ENCODE data around the gene FOXP2. TPM values are rescaled to one million over a fixed set of nuclear protein-coding genes. Genes with fewer than 3 reads are reported as not detected.

The FOXP2 gene
- total and polyA plus RNA-seq, 2 of the 13 experiments (the other 11 are each of a cell fraction or from before 2014, with no cell fraction given) = 0.90 TPM; not detected in 1

DNA sequence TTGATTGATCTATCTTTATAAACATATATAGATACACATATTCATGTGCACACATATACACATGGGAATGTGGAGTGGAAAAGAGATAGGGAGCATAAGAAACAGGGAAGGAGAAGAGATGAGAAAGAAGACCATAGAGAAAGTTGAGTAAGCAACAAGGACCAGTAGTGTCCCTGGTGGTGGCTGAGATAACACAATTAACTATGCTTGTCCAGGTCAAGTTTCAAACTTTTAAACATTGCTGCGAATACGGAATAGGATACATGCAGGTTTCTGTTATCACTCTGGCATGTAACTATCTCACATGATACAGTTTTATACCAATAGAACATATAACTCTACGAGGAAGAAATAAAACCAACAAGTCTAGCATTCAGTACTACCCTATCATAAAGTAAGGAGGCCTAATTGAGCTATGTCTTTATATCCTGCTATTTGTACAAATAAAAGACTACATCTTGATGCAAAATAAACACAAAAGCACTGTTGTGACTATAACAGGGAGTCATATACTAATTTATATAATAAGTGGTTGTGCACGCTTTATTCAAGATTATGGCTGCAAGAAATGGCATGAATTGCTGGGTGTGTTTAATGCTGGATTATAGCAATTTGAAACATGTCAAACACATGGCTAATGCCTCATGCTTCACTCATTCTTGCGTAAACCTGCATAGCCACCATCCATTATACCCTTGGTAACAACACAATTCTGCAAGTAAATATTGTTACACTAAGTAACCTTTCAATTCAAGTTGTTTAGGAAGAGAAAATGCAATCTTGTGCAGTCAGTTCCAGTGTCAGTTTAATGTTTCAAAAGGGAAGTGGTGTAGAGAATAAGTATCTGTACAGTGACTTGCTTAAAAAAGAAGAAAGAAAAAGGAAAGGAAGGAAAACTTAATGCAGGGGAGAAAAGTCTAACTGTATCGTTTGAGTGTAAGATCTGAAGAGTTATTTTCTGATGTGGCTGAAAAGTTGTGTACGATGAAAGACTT is 8.2 kb downstream of the FOXP2 start (continued):
- TF ChIP-seq, protein P1, sequence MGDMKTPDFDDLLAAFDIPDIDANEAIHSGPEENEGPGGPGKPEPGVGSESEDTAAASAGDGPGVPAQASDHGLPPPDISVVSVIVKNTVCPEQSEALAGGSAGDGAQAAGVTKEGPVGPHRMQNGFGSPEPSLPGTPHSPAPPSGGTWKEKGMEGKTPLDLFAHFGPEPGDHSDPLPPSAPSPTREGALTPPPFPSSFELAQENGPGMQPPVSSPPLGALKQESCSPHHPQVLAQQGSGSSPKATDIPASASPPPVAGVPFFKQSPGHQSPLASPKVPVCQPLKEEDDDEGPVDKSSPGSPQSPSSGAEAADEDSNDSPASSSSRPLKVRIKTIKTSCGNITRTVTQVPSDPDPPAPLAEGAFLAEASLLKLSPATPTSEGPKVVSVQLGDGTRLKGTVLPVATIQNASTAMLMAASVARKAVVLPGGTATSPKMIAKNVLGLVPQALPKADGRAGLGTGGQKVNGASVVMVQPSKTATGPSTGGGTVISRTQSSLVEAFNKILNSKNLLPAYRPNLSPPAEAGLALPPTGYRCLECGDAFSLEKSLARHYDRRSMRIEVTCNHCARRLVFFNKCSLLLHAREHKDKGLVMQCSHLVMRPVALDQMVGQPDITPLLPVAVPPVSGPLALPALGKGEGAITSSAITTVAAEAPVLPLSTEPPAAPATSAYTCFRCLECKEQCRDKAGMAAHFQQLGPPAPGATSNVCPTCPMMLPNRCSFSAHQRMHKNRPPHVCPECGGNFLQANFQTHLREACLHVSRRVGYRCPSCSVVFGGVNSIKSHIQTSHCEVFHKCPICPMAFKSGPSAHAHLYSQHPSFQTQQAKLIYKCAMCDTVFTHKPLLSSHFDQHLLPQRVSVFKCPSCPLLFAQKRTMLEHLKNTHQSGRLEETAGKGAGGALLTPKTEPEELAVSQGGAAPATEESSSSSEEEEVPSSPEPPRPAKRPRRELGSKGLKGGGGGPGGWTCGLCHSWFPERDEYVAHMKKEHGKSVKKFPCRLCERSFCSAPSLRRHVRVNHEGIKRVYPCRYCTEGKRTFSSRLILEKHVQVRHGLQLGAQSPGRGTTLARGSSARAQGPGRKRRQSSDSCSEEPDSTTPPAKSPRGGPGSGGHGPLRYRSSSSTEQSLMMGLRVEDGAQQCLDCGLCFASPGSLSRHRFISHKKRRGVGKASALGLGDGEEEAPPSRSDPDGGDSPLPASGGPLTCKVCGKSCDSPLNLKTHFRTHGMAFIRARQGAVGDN (CRISPR knock-in tag; IDR thresholded peaks at IDR 0.05) = no peak
- TF ChIP-seq PRPF4 (IDR thresholded peaks at IDR 0.05; ENCODE audit: low read depth, low read length, poor library complexity, severe bottlenecking) = no peak
- no peak for TF ChIP-seq ZNF577 (CRISPR knock-in tag; IDR thresholded peaks at IDR 0.05; ENCODE audit: borderline replicate concordance, low read depth)

DNA sequence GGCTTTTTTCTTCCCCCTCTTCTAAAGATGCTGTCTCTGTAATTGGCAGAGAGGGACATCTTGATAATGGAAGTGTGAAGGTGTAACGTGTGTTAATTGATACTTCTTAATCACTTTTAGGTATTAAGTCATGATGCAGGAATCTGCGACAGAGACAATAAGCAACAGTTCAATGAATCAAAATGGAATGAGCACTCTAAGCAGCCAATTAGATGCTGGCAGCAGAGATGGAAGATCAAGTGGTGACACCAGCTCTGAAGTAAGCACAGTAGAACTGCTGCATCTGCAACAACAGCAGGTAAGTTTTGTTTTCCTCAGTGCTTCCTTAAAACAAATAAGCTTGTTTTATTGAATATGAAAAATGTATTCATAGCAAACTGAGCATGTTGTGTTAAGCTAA is 11.8 kb downstream of the FOXP2 start:
- 40% methylated on average over 2 of the region's 2 CpGs for WGBS (ENCODE audit: low lambda C conversion rate)
- POLR2A ChIA-PET = no interaction called here
- in situ Hi-C loops (cut with HindIII; ENCODE audit: extremely low pct_ligation_motif_present, low pct_unique_long_range_greater_than_20kb) = no loop called here

More for the DNA sequence above, 11.8 kb downstream of the FOXP2 start:
- TF ChIP-seq ZNF510 (CRISPR knock-in tag; IDR thresholded peaks at IDR 0.05; ENCODE audit: low read depth) = no peak
- no peak for TF ChIP-seq MAFK (conservative IDR thresholded peaks at IDR 0.05 in 1 of 2, IDR thresholded peaks at IDR 0.05 in 1 of 2; ENCODE audit: low read length in 2 of 2)
- no peak for TF ChIP-seq POLR2AphosphoS2 (IDR thresholded peaks at IDR 0.05; ENCODE audit: low read depth, low read length)
- TF ChIP-seq, protein P2, sequence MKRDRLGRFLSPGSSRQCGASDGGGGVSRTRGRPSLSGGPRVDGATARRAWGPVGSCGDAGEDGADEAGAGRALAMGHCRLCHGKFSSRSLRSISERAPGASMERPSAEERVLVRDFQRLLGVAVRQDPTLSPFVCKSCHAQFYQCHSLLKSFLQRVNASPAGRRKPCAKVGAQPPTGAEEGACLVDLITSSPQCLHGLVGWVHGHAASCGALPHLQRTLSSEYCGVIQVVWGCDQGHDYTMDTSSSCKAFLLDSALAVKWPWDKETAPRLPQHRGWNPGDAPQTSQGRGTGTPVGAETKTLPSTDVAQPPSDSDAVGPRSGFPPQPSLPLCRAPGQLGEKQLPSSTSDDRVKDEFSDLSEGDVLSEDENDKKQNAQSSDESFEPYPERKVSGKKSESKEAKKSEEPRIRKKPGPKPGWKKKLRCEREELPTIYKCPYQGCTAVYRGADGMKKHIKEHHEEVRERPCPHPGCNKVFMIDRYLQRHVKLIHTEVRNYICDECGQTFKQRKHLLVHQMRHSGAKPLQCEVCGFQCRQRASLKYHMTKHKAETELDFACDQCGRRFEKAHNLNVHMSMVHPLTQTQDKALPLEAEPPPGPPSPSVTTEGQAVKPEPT (CRISPR knock-in tag; IDR thresholded peaks at IDR 0.05; ENCODE audit: low read depth) = no peak
- TF ChIP-seq, protein P3, sequence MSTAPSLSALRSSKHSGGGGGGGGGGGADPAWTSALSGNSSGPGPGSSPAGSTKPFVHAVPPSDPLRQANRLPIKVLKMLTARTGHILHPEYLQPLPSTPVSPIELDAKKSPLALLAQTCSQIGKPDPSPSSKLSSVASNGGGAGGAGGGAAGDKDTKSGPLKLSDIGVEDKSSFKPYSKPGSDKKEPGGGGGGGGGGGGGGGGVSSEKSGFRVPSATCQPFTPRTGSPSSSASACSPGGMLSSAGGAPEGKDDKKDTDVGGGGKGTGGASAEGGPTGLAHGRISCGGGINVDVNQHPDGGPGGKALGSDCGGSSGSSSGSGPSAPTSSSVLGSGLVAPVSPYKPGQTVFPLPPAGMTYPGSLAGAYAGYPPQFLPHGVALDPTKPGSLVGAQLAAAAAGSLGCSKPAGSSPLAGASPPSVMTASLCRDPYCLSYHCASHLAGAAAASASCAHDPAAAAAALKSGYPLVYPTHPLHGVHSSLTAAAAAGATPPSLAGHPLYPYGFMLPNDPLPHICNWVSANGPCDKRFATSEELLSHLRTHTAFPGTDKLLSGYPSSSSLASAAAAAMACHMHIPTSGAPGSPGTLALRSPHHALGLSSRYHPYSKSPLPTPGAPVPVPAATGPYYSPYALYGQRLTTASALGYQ (CRISPR knock-in tag; IDR thresholded peaks at IDR 0.05) = no peak
- Histone ChIP-seq H3K36me3 (replicated peaks in 1 of 2; ENCODE audit: control insufficient read depth in 1 of 2, insufficient read depth in 2 of 2, low read length in 2 of 2) (no peaks in the 10 kb centered on the region), H2AFZ (ENCODE audit: low read length) (no peak overlapping the region), H3K4me1 (ENCODE audit: insufficient read depth, low read length) (no peaks in the 10 kb centered on the region), H3K9ac (ENCODE audit: insufficient read depth, low read depth, low read length) (no peak overlapping the region), H3K9me3 (ENCODE audit: low read length) (no peaks in the 10 kb centered on the region), H3K79me2 (ENCODE audit: insufficient read depth, low read length) (no peaks in the 10 kb centered on the region), H4K20me1 (ENCODE audit: insufficient read depth, low read length) (no peaks in the 10 kb centered on the region), H3K4me3 (replicated peaks in 1 of 3; ENCODE audit: insufficient read depth in 1 of 3, low read depth in 2 of 3, low read length in 3 of 3) (no peak overlapping the region), H3K27ac (ENCODE audit: extremely low read length, insufficient read depth, low read length) (no peak overlapping the region), H3K27me3 (ENCODE audit: control insufficient read depth in 1 of 2, insufficient read depth in 2 of 2, low read length in 2 of 2) (no peaks in the 10 kb centered on the region), H3K4me2 (ENCODE audit: low read depth, low read length) (no peak overlapping the region)
- no TSS peak for BruUV-seq (replicated peaks)
- FAIRE-seq (no peak), DNase-seq (ENCODE audit: low spot score) (no peak), ATAC-seq (no peak)
- CTCF ChIA-PET (ENCODE audit: low intra/inter-chr PET ratio, low total read pairs) = no interaction called here
- intact Hi-C loops (cut with micrococcal nuclease; ENCODE audit: unreplicated experiment) = no loop called here
